ENCODE data around the gene CAV1. TPM values are rescaled to one million over a fixed set of nuclear protein-coding genes. Genes with fewer than 3 reads are reported as not detected.

Gene CAV1
- total RNA-seq, 1 donor from 2014 or later: 15.8 TPM

DNA sequence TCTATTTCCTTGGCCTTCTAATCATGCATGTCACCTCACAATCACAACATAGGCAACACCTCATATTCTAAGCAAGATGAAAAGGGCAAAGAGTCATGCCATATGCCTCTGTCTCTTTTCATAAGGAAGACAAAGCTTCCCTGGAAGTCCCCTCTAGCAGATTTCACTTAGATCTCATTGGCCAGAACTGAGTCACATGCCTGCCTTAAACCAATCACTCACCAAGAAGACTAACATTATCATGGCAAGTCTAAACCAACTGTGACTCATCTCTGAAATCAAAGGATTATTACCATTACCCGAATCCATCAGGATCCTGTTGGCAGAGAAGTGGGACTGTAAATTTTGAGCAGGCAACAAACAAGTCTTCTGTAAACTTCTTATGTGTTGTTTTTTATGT lies 27.8 kb downstream of the CAV1 start:
- TF ChIP-seq, protein P1, sequence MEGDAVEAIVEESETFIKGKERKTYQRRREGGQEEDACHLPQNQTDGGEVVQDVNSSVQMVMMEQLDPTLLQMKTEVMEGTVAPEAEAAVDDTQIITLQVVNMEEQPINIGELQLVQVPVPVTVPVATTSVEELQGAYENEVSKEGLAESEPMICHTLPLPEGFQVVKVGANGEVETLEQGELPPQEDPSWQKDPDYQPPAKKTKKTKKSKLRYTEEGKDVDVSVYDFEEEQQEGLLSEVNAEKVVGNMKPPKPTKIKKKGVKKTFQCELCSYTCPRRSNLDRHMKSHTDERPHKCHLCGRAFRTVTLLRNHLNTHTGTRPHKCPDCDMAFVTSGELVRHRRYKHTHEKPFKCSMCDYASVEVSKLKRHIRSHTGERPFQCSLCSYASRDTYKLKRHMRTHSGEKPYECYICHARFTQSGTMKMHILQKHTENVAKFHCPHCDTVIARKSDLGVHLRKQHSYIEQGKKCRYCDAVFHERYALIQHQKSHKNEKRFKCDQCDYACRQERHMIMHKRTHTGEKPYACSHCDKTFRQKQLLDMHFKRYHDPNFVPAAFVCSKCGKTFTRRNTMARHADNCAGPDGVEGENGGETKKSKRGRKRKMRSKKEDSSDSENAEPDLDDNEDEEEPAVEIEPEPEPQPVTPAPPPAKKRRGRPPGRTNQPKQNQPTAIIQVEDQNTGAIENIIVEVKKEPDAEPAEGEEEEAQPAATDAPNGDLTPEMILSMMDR (IDR thresholded peaks at IDR 0.05; ENCODE audit: insufficient read depth, low read length, poor library complexity, severe bottlenecking): no peak
- H3K27me3 ChIP-seq (ENCODE audit: control insufficient read depth, insufficient read depth, low read length): no peaks in the 10 kb centered on the region
- H3K4me3 ChIP-seq (ENCODE audit: low read depth, low read length): no peak overlapping the region
- no peaks in the 10 kb centered on the region for H3K36me3 ChIP-seq (ENCODE audit: control insufficient read depth, insufficient read depth, low read length)
- no peak for DNase-seq (ENCODE audit: low read depth)

DNA sequence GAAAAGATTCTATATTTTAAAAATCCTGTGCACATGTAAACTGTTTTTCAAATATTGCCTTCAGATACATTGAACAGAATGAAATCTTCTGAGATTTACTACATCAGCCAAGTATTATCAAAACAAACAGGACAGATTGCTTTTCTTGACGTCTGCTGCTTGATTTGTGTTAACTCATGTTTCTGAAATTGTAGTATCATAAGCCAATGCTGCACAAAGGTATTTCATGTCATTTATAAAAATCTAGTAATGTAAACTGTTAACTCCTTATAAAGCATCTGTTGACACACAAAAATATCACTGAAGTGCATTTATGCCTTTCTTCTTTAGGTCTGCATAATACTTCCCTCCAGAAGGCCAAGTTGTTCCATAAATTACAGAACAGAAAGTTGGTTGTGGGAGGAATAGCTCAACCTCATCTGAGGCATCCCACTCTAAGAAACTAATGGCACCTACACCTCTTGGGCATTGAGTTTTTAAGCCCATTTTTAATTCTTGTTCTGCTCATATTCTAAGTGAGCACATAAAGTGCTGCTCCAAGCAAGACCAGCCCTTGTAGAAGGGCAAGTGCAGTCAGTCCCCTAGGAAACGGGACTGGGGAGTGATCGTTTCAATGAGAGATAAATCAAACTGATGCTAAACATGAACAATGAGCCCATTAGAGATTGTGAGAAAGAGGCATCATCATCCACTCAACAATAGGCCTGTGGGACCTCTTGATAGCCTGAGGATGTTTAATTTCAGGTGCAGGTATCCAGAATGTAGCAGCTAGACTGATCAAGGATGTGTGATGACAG lies 28.5 kb downstream of the CAV1 start:
- TF ChIP-seq, protein P1 (IDR thresholded peaks at IDR 0.05; ENCODE audit: insufficient read depth, low read length, poor library complexity, severe bottlenecking): no peak
- Histone ChIP-seq H3K4me3 (ENCODE audit: low read depth, low read length) (no peak overlapping the region), H3K36me3 (ENCODE audit: control insufficient read depth, insufficient read depth, low read length) (no peaks in the 10 kb centered on the region), H3K27me3 (ENCODE audit: control insufficient read depth, insufficient read depth, low read length) (no peaks in the 10 kb centered on the region)
- no peak for DNase-seq (ENCODE audit: low read depth)

DNA sequence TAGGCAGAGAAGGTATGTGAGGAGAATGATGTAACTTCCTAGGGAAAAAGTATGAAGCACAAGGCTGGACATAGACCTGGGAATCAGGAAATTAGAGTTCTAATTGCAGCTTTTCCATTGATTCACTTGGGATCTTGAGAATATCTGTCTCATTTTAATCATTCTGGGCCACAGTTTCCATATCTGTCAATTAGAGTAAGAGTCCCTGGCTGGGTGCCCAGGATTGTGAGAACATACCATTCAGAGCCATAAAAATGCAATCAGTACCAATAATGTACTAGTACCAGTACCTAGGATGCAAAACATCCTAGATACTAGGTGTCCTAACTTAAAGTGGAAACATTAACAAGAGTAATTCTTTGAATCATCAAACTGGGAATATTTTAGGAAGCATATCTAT lies 29.6 kb downstream of the CAV1 start:
- no peak overlapping the region for H3K4me3 ChIP-seq (ENCODE audit: low read depth, low read length)
- H3K36me3 ChIP-seq (ENCODE audit: control insufficient read depth, insufficient read depth, low read length): peaks cover 1% of the 10 kb centered on the region
- no peak for DNase-seq (ENCODE audit: low read depth)
- no peaks in the 10 kb centered on the region for H3K27me3 ChIP-seq (ENCODE audit: control insufficient read depth, insufficient read depth, low read length)
- TF ChIP-seq, protein P1 (IDR thresholded peaks at IDR 0.05; ENCODE audit: insufficient read depth, low read length, poor library complexity, severe bottlenecking): no peak

DNA sequence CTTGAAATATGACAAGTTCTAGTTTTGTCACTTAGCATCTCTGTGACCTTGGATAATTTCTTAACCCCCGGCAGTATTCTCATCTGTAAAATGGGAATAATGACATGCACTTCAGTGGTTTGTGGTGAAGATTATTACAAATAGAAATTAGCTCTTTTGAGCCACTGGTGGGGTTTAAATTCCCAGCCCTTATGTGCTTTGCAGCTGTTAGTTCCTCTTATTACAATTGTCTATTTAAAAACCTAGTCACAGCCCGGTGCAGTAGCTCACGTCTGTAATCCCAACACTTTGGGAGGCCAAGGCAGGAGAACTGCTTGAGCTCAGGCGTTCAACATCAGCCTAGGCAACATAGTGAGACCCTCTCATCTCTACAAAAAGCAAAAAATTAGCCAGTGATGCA lies 30.1 kb downstream of the CAV1 start:
- no peaks in the 10 kb centered on the region for H3K27me3 ChIP-seq (ENCODE audit: control insufficient read depth, insufficient read depth, low read length)
- TF ChIP-seq, protein P1 (IDR thresholded peaks at IDR 0.05; ENCODE audit: insufficient read depth, low read length, poor library complexity, severe bottlenecking): no peak
- no peak for DNase-seq (ENCODE audit: low read depth)
- H3K36me3 ChIP-seq (ENCODE audit: control insufficient read depth, insufficient read depth, low read length): peaks cover 1% of the 10 kb centered on the region
- H3K4me3 ChIP-seq (ENCODE audit: low read depth, low read length): no peak overlapping the region

DNA sequence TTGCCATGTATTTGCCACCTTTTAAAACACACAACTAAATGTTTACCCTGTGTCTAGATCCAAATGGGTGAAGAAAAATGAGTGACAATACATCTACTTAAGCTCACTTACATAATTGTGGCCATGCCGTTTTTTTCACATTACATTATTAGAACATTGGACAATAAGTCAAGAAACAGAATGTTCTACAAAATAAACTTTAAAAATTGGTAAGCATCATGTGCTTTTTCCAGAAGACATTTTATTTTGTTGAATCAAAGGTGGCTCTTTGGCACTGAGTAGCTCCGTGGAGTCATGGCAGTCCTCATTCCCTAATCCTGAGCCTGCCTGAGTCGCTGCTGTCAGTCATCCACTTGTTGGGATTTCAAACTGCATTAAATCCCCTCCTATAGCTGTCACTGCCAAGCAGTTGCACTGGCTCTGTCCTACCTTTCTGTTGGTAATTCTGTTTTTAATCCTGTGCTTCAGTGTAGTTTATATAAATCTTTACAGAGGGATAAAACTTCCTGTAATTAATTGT lies 32.3 kb downstream of the CAV1 start:
- no peaks in the 10 kb centered on the region for H3K27me3 ChIP-seq (ENCODE audit: control insufficient read depth, insufficient read depth, low read length)
- peaks cover 3% of the 10 kb centered on the region for H3K36me3 ChIP-seq (ENCODE audit: control insufficient read depth, insufficient read depth, low read length)
- DNase-seq (ENCODE audit: low read depth): no peak
- no peak overlapping the region for H3K4me3 ChIP-seq (ENCODE audit: low read depth, low read length)
- TF ChIP-seq, protein P1 (IDR thresholded peaks at IDR 0.05; ENCODE audit: insufficient read depth, low read length, poor library complexity, severe bottlenecking): no peak

All from kidney epithelial cell (primary cell).